ENCODE results near the gene GNPTAB. TPM values are rescaled to one million over a fixed set of nuclear protein-coding genes. Genes with fewer than 3 reads are reported as not detected.

Gene GNPTAB
- total RNA-seq, 1 experiment from 2014 or later, result 19.0 TPM

DNA sequence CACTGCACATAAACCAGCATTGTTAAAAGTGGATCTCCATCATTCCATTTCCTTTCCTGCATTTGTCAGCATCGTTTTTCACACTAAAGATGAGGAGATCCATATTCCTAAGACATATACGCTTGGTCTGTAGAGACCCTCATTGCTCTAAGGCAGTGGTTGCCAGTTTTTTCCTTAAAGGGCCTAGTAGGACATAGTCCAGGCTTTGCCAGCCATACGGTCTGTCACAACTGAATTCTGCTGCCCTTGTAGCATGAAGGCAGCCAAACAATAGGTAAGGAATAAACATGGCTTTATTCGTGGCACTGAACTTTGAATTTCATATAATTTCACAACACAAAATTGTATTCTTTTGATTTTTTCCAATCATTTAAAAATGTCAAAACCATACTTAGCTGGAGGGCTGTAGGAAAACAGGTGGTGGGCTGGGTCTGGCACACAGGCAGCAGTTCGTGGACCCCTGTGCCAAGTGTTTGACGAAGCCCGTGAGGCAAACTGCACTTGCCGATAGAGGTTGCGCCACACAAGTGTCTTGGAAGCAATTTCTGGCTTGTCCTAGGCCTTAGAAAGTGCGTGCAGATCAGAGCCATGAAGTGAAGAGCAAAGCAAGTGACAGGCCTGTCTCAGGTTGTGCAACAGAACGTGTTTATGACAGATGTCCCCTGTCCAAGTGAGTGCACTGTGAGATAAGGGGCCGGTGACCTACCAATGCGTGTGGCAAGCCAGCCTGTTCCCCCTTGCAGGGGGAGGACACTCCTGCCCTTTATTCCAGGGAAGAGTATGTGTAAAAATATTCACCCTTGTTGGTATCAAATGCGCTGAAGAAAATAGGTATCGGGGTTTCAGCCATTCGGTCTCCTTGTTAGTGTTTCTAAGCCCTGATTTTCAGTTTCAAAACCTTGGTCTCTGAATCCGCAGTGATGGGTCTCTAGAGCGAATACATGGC, 134.2 kb downstream of the GNPTAB start:
- no peak for DNase-seq (ENCODE audit: low spot score)

DNA sequence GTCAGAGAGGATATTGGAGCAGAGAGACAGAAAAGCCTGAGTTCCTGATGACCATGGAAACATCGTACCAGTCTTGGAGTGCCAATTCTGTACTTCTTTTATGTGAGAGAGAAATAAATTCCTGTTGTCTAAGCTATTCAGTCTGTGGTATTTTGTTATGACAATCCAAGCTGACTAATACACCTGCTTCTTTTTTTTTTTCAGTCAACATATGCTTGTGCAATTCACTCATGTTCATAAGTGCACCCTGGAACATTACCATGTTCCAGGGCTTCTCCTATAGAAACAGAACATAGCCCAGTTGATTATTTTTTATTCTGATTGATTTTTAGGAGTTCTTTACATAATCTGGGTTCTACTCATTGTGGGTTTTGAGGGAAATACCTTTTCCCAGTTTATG, 135.1 kb downstream of the GNPTAB start:
- DNase-seq (ENCODE audit: low spot score), result no peak

Other genes with a start within 250 kb of the GNPTAB start
- gene MYBPC1, start 236.0 kb downstream of the GNPTAB start, total RNA-seq (2014; rRNA removed; shearing (Covaris generic)), result not detected in 2 replicates
- 49.3 and 53.7 TPM in 2 replicates for gene CHPT1, start 133.3 kb downstream of the GNPTAB start, total RNA-seq (2014; rRNA removed; shearing (Covaris generic))
- not detected in 2 replicates for gene SYCP3, start 91.5 kb downstream of the GNPTAB start, total RNA-seq (2014; rRNA removed; shearing (Covaris generic))
- gene DRAM1, start 46.6 kb upstream of the GNPTAB start, total RNA-seq (2014; rRNA removed; shearing (Covaris generic)), result 32.6 and 37.3 TPM in 2 replicates
- gene WASHC3, start 231.0 kb upstream of the GNPTAB start, total RNA-seq (2014; rRNA removed; shearing (Covaris generic)), result 68.0 and 84.5 TPM in 2 replicates